ENCODE results near the gene TSPAN33.

DNA sequence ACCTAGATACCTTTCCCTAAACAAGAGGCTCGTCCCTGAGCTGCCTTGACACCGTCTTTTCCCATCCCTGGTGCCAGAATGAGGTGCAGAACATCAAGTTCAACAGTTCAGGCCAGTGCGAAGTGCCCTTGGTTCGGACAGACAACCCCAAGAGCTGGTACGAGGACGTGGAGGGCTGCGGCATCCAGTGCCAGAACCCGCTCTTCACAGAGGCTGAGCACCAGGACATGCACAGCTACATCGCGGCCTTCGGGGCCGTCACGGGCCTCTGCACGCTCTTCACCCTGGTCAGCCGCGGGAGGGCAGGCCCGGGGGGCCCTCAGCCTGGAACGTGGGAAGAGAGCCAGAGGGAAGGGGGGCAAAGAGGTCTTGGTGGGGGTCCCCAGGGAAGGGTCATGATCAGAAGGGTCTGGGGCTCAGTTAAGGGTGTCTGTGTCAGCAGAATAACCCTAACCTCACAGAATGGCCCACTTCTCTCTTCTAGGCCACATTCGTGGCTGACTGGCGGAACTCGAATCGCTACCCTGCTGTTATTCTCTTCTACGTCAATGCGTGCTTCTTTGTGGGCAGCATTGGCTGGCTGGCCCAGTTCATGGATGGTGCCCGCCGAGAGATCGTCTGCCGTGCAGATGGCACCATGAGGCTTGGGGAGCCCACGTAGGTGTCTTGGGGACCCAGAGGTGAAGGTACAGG lies 60.8 kb downstream of the TSPAN33 start:
- TF ChIP-seq ZNF446 (CRISPR knock-in tag; IDR thresholded peaks at IDR 0.05) (no peak), CBX1 (IDR thresholded peaks at IDR 0.05; ENCODE audit: low read depth) (no peak), ELF1 (CRISPR knock-in tag; IDR thresholded peaks at IDR 0.05) (no peak), ASH2L (IDR thresholded peaks at IDR 0.05; ENCODE audit: insufficient read length, low read depth, low read length) (no peak), EED (CRISPR knock-in tag; IDR thresholded peaks at IDR 0.05) (no peak), ZC3H4 (CRISPR knock-in tag; IDR thresholded peaks at IDR 0.05; ENCODE audit: borderline replicate concordance) (no peak)
- TF ChIP-seq, protein P1, sequence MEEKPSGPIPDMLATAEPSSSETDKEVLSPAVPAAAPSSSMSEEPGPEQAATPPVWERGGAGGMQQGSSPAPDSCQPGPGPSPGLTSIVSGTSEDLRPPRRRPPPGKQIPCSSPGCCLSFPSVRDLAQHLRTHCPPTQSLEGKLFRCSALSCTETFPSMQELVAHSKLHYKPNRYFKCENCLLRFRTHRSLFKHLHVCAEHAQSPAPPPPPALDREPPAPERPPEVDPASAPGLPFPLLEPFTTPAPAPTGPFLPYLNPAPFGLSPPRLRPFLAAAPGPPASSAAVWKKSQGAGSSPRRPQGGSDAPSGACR (CRISPR knock-in tag; IDR thresholded peaks at IDR 0.05) = no peak
- TF ChIP-seq, protein P2, sequence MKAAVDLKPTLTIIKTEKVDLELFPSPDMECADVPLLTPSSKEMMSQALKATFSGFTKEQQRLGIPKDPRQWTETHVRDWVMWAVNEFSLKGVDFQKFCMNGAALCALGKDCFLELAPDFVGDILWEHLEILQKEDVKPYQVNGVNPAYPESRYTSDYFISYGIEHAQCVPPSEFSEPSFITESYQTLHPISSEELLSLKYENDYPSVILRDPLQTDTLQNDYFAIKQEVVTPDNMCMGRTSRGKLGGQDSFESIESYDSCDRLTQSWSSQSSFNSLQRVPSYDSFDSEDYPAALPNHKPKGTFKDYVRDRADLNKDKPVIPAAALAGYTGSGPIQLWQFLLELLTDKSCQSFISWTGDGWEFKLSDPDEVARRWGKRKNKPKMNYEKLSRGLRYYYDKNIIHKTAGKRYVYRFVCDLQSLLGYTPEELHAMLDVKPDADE (CRISPR knock-in tag; IDR thresholded peaks at IDR 0.05) = no peak
- TF ChIP-seq, protein P3, sequence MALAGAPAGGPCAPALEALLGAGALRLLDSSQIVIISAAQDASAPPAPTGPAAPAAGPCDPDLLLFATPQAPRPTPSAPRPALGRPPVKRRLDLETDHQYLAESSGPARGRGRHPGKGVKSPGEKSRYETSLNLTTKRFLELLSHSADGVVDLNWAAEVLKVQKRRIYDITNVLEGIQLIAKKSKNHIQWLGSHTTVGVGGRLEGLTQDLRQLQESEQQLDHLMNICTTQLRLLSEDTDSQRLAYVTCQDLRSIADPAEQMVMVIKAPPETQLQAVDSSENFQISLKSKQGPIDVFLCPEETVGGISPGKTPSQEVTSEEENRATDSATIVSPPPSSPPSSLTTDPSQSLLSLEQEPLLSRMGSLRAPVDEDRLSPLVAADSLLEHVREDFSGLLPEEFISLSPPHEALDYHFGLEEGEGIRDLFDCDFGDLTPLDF (CRISPR knock-in tag; IDR thresholded peaks at IDR 0.05) = no peak

Data from HepG2 (cell line).